GM18951 (cell line): ENCODE measurements around the gene CAMK2N1.

Experiments used
- POLR2A ChIP-seq: IDR thresholded peaks from 4 replicates; pipeline ENCODE4 v1.6.1; 2011; ENCODE audit warnings: mild to moderate bottlenecking; ENCODE audit not compliant: insufficient read length, insufficient read depth; ENCODE audit errors: extremely low read depth
- in situ Hi-C: fragments of 300-500 bp; cut with MboI; formaldehyde crosslinking; loops from one replicate; pipeline ENCODE4 v1.12.0; 2022; ENCODE audit warnings: low sequenced_read_pairs, mixed read lengths, inconsistent platforms; ENCODE audit not compliant: unreplicated experiment

The CAMK2N1 gene

DNA sequence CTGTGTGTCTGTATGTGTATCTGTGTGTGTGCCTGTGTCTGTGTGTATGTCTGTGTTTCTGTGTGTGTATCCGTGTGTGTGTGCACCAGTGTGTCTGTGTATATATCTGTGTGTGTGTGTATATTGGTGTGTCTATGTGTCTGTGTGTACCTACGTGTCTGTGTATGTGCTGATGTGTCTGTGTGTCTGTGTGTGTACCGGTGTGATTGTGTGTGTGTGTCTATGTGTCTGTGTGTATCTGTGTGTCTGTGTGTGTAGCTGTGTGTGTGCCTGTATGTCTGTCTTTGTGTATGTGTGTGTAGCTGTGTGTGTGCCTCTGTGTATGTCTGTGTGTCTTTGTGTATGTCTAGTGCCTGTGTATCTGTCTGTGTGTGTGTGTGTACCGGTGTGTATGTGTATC is 32.0 kb downstream of the CAMK2N1 start:
- no peak for TF ChIP-seq POLR2A
- in situ Hi-C loops, result no loop called here

DNA sequence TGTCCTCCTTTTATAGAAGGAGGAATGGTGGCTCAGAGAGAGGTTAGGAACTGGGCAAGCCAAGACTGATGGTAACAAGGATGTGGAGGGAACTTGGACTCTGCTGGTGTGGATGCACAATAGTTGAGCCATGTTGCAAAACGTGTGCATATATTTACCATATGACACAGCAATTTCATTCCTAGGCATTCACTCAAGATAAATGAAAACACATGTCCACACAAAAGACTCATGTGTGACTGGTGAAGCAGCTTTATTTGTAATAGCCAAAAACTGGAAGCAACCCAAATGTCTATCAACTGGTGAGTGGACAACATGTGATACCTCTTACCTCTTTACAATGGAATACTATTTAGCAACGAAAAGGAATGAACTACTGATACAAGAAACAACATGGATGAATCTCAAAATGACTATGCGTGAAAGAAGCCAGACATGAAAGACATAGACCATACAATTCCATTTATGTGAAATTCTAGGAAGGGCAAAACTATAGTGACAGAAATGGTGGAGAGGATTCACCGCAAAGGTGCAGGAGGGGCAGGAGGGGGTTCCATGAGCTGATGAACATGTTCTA is 36.2 kb downstream of the CAMK2N1 start:
- TF ChIP-seq POLR2A, result no peak
- in situ Hi-C loops, result no loop called here

DNA sequence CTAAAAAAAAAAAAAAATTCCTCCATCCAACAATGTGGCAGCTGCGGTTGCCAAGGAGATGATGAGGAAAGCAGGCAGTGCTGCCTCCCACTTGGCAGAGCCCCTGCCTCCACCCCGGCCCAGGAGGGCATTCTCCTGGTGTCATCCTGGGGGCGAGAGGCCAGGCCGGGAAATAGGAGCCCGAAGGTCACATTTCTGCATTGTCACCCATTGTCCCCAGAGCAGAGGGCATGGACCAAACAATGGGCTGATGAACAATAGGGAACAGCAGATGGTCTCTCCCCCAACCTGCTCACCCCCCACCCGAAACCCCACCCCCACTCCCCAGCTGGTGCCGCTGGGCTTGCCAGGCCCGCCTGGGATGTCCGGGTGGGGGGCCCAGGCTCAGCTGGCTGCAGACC is 37.3 kb downstream of the CAMK2N1 start:
- TF ChIP-seq POLR2A, result no peak
- in situ Hi-C loops, result no loop called here

DNA sequence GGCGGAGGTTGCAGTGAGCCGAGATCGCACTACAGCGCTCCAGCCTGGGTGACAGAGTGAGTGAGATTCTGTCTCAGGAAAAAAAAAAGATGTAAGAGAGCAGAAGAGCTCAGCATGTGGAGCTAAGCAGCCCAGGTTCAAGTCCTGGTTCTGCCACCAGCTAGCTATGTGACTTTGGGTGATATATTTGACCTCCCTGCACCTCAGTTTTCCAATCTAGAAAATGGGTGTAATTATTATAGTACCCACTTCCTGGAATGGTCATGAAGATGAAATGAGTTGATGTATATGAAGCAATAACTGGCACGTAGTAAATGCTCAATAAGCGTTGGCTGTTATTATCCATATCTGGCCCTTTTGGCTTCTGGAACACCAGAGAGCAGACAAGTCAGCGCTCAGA is 38.2 kb downstream of the CAMK2N1 start:
- in situ Hi-C loops, result no loop called here
- no peak for TF ChIP-seq POLR2A

DNA sequence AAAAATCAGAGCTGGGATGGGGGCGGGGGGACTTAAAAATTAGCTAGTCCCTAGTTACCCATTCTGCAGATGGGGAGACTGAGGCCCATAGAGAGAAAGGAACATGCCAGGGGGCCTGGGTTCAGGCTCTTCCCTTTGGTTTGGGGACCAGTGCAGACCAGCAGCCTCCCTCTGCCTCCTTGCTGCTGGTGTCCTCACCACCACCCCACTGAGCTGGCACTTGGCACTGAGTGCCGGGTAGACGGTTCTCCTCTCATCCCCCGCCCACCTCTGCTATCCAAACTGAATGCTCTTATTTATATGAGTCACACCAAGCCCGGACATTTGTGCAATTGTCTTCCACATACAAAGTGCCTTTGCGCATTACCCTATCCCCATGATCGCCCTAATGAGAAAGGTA is 39.2 kb downstream of the CAMK2N1 start:
- TF ChIP-seq POLR2A, result no peak
- in situ Hi-C loops, result no loop called here

DNA sequence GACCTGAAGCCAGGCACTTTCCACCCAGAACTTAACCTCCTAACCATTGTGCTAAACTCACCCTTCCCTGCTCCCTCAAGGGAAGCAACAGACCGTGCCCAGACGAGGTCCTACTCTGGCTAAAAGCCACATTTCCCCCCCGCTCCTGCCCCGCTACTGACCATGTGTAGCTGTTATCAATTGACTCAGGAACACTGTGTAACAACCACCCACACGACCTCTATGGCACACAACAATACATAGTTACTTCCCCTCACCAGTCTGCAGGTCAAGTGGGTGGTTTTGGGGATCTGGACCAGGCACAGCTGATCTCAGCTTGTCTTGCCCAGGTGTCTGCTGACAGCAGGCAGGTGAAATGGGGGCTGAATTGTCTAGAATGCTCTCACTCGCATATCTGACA is 40.1 kb downstream of the CAMK2N1 start:
- no peak for TF ChIP-seq POLR2A
- in situ Hi-C loops, result no loop called here

DNA sequence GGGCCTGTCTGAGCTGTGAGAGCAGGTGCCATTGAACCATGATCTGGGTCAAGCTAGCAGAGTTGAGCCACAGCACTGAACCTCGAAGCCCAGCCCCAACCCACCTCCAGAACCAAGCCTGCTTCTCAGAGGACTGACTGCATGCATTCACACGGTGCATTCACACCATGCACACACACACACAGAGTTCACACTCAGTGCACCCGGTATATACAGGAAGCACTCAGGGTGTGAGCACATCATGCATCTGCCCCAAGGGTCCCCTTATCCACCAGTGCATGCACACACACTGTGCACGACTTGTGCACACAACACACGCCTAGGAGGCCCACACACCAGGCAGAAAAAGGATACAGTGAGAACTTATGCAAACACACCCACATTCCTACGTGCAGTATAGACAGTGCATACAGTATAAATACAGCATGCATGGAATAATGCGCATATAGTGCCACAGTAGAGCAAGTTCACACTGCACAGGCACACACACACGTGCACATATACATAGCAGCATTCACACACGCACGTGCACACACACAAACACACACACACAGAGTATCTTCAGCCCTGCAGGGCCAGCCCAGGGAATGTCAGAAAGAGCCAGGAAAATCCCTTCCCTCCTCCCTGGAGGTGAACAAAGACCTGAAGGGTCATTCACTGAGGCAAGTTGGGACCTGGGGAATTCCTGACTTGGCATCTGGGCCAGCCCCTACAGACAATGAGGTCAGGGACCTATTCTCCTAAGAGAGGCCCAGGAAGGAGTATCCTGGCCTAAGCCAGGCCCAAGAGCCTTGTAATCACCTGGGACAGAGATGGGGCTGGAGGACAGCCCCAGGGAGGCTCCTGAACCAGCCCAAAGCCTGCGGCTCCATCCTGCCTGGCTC is 42.1 kb downstream of the CAMK2N1 start:
- in situ Hi-C loops, result no loop called here
- TF ChIP-seq POLR2A, result no peak

DNA sequence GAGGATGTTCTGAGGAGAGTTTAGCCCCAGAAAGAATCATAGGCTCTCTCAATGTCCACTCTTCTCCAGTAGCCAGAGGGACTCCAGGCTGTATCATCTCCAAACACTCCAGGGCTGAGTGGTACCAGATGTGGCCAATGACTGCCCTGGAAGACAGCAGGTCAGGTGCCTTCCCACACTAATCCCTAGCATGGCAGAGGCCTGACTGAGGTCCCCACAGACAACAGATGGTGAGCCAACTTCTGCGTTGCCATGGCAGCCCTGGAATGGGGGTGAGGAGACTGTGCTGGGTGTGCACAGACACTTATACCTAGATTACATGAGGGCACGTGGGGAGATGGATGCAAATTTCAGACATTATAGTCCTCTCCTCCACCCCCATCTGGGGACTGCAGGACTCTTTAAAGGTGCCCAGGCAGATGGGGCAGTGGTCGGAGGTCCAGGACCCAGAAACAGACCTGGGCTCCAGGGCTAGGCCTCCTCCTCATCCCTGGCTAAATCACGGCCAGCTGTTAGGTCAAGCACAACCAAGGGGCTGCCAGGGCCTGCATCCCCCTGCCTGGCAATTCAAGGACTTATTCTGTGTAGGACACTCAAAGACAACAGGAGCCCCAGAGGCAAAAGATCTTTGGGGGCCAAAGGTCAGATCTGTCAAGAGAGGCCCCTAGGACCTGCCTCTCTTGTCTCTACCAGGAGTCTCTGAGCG is 42.9 kb downstream of the CAMK2N1 start:
- in situ Hi-C loops, result no loop called here
- TF ChIP-seq POLR2A, result no peak

- no peak for TF ChIP-seq POLR2A
- in situ Hi-C loops, result no loop called here
Measured at GRCh38 chr1:20440785-20441200, 45.2 kb downstream of the CAMK2N1 start.

GRCh38 chr1:20439282-20439681 is 46.7 kb downstream of the CAMK2N1 start:
- no peak for TF ChIP-seq POLR2A
- in situ Hi-C loops, result no loop called here

DNA sequence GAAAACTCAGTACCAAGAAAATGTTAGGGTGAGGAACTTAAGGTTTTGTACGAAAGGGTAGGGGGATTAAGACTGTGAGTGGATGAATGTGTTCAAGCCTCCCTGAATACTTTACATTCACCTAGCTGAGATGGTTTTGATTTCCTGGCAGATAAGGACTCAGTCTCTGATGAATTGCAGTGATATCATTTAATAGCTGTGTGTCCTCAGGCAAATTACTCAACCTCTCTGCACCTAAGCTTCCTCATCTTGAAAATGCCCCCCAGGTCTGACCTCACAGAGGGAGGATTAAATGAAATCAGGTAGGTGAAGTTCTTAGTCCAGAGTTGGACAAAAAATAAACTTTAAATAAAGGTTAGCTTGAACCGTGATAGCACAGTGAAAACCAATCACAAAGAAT is 48.4 kb downstream of the CAMK2N1 start:
- TF ChIP-seq POLR2A, result no peak
- in situ Hi-C loops, result no loop called here

- TF ChIP-seq POLR2A, result no peak
- in situ Hi-C loops, result no loop called here
Measured at GRCh38 chr1:20432891-20433290, 53.1 kb downstream of the CAMK2N1 start.
